Measurements from ENCODE around the gene SLC15A5.

SLC15A5 gene

DNA sequence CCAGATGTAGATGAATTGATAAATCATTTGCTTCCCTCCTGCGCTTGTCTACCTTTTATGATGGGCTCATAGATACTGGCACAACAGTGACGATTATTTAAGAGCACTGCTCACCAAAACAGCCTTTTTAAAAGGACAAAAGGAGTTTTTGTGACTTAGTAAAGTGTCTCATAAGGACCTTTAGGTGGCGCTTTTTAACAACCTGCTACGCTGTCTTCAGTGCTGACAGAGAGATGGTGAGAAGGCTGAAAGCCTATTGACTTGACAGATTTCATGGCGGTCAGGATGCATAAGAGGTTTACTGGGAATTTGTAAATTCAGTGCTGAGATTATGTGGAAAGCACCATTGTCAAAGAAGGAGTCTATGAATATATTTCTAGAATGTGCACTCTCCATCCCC lies 87.6 kb downstream of the SLC15A5 start:
- Histone ChIP-seq H3K4ac (ENCODE audit: low read depth, low read length) (no peak overlapping the region), H3K36me3 (ENCODE audit: control insufficient read depth, insufficient read depth, low read length) (no peaks in the 10 kb centered on the region), H3K27me3 (ENCODE audit: insufficient read depth, low read length, poor library complexity) (no peaks in the 10 kb centered on the region), H3K56ac (ENCODE audit: low read length) (no peak overlapping the region), H4K8ac (ENCODE audit: low read depth, low read length) (no peak overlapping the region), H3K27ac (ENCODE audit: low read depth, low read length) (no peak overlapping the region), H2BK5ac (ENCODE audit: low read length) (no peak overlapping the region), H3K79me1 (ENCODE audit: low read length) (no peaks in the 10 kb centered on the region), H3K18ac (ENCODE audit: low read length) (no peak overlapping the region), H2BK120ac (ENCODE audit: low read depth, low read length) (no peak overlapping the region), H2AK5ac (ENCODE audit: low read length) (no peak overlapping the region), H3K9ac (ENCODE audit: low read length) (no peak overlapping the region), H3K79me2 (ENCODE audit: control insufficient read depth, insufficient read depth, low read length) (no peaks in the 10 kb centered on the region), H3K23ac (ENCODE audit: low read length) (no peak overlapping the region), H2BK15ac (replicated peaks; ENCODE audit: low read depth) (no peak overlapping the region), H3K4me3 (ENCODE audit: low read length) (no peak overlapping the region), H3K4me2 (ENCODE audit: low read length) (no peak overlapping the region), H3K4me1 (ENCODE audit: control insufficient read depth, low read depth, low read length) (peaks cover under 1% of the 10 kb centered on the region), H4K5ac (ENCODE audit: low read length) (no peak overlapping the region)
- no peak for DNase-seq
- WGBS (ENCODE audit: extremely low coverage, insufficient coverage, low lambda C conversion rate): no CpG with 5 or more reads among the region's 5 CpGs

DNA sequence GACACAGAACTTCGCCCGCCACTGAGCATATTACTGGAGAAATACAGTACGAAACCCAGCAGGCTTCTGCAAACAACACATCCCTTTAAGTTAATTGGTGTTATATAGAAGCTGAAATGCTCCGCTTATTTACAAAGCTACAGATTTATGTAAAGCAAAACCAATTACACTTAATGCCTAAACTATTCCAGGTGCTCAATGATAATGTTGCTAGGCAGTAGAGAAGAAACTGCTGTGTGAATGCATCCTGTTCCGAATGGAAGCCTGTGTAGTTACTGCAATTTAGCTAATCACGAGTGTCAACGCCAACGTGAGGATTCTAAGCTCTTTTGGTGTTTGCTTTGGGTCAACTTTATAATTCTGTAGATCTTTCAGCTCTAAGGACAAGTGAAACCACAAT lies 89.8 kb downstream of the SLC15A5 start:
- Histone ChIP-seq H3K27me3 (ENCODE audit: insufficient read depth, low read length, poor library complexity) (no peaks in the 10 kb centered on the region), H3K4me1 (ENCODE audit: control insufficient read depth, low read depth, low read length) (peaks cover 2% of the 10 kb centered on the region), H3K56ac (ENCODE audit: low read length) (no peak overlapping the region), H3K4me2 (ENCODE audit: low read length) (no peak overlapping the region), H2BK15ac (replicated peaks; ENCODE audit: low read depth) (no peak overlapping the region), H3K79me1 (ENCODE audit: low read length) (no peaks in the 10 kb centered on the region), H3K18ac (ENCODE audit: low read length) (no peak overlapping the region), H3K9ac (ENCODE audit: low read length) (no peak overlapping the region), H2AK5ac (ENCODE audit: low read length) (no peak overlapping the region), H3K36me3 (ENCODE audit: control insufficient read depth, insufficient read depth, low read length) (no peaks in the 10 kb centered on the region), H2BK120ac (ENCODE audit: low read depth, low read length) (no peak overlapping the region), H4K5ac (ENCODE audit: low read length) (no peak overlapping the region), H3K4ac (ENCODE audit: low read depth, low read length) (no peak overlapping the region), H3K27ac (ENCODE audit: low read depth, low read length) (no peak overlapping the region), H3K23ac (ENCODE audit: low read length) (no peak overlapping the region), H4K8ac (ENCODE audit: low read depth, low read length) (no peak overlapping the region), H3K4me3 (ENCODE audit: low read length) (no peak overlapping the region), H2BK5ac (ENCODE audit: low read length) (no peak overlapping the region), H3K79me2 (ENCODE audit: control insufficient read depth, insufficient read depth, low read length) (no peaks in the 10 kb centered on the region)
- no CpG with 5 or more reads among the region's 8 CpGs for WGBS (ENCODE audit: extremely low coverage, insufficient coverage, low lambda C conversion rate)
- no peak for DNase-seq

DNA sequence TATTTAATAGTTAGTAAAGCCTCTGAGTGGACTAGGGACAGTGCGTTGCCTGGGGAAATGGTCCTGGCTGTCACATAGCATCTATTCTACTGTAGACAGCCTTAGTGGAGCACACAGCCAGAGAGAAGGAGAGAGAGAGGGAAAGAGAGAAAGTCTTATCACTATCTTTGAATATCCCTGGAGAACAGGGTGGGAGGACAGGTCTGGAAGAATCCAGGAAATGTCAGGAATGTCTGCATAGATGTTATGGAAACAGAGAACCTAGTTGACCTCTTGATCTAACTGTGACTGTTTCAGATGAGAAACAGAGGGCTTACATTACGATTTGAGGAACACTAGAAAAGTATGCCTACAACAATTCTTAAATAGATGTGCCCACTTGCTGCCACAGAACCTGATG lies 92.8 kb downstream of the SLC15A5 start:
- no peak overlapping the region for H3K9ac ChIP-seq (ENCODE audit: low read length)
- H4K5ac ChIP-seq (ENCODE audit: low read length): no peak overlapping the region
- no peaks in the 10 kb centered on the region for H3K27me3 ChIP-seq (ENCODE audit: insufficient read depth, low read length, poor library complexity)
- no peaks in the 10 kb centered on the region for H3K79me2 ChIP-seq (ENCODE audit: control insufficient read depth, insufficient read depth, low read length)
- peak; percentile 89 for DNase-seq
- H2BK15ac ChIP-seq (replicated peaks; ENCODE audit: low read depth): no peak overlapping the region
- H3K4me2 ChIP-seq (ENCODE audit: low read length): no peak overlapping the region
- no peak overlapping the region for H3K4ac ChIP-seq (ENCODE audit: low read depth, low read length)
- H4K8ac ChIP-seq (ENCODE audit: low read depth, low read length): no peak overlapping the region
- WGBS (ENCODE audit: extremely low coverage, insufficient coverage, low lambda C conversion rate): no CpG with 5 or more reads among the region's 2 CpGs
- no peak overlapping the region for H3K27ac ChIP-seq (ENCODE audit: low read depth, low read length)
- H2AK5ac ChIP-seq (ENCODE audit: low read length): no peak overlapping the region
- H3K4me3 ChIP-seq (ENCODE audit: low read length): no peak overlapping the region
- no peak overlapping the region for H3K56ac ChIP-seq (ENCODE audit: low read length)
- no peak overlapping the region for H2BK120ac ChIP-seq (ENCODE audit: low read depth, low read length)
- H3K18ac ChIP-seq (ENCODE audit: low read length): peak overlapping the region; percentile 30
- H3K36me3 ChIP-seq (ENCODE audit: control insufficient read depth, insufficient read depth, low read length): no peaks in the 10 kb centered on the region
- peaks cover 2% of the 10 kb centered on the region for H3K4me1 ChIP-seq (ENCODE audit: control insufficient read depth, low read depth, low read length)
- no peak overlapping the region for H2BK5ac ChIP-seq (ENCODE audit: low read length)
- no peaks in the 10 kb centered on the region for H3K79me1 ChIP-seq (ENCODE audit: low read length)
- no peak overlapping the region for H3K23ac ChIP-seq (ENCODE audit: low read length)

DNA sequence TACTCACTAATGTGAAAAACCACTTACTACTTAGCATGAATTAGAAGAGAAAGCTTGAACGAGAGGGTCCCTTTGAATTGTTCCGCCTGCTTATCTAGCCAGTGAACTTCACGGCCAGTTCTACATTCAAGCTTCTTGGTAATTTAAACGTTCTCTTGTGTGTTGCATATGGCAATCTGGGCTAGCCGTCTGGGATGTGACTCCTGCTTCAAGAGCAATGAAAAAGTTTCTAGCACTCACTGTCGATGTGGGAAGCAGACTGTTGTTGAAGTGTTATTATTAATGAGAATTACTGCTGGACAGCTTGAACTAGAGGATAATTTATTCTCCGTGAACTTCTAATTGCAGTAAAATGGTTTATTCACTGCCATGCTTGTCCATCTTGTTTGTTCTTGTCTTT lies 93.9 kb downstream of the SLC15A5 start:
- no peak overlapping the region for H3K4me2 ChIP-seq (ENCODE audit: low read length)
- no peaks in the 10 kb centered on the region for H3K36me3 ChIP-seq (ENCODE audit: control insufficient read depth, insufficient read depth, low read length)
- no peaks in the 10 kb centered on the region for H3K79me1 ChIP-seq (ENCODE audit: low read length)
- no peak overlapping the region for H2BK120ac ChIP-seq (ENCODE audit: low read depth, low read length)
- no CpG with 5 or more reads among the region's 7 CpGs for WGBS (ENCODE audit: extremely low coverage, insufficient coverage, low lambda C conversion rate)
- H3K27ac ChIP-seq (ENCODE audit: low read depth, low read length): no peak overlapping the region
- H2BK15ac ChIP-seq (replicated peaks; ENCODE audit: low read depth): no peak overlapping the region
- H3K18ac ChIP-seq (ENCODE audit: low read length): no peak overlapping the region
- H3K56ac ChIP-seq (ENCODE audit: low read length): no peak overlapping the region
- DNase-seq: no peak
- no peak overlapping the region for H3K4ac ChIP-seq (ENCODE audit: low read depth, low read length)
- no peak overlapping the region for H3K23ac ChIP-seq (ENCODE audit: low read length)
- H3K79me2 ChIP-seq (ENCODE audit: control insufficient read depth, insufficient read depth, low read length): no peaks in the 10 kb centered on the region
- H3K4me1 ChIP-seq (ENCODE audit: control insufficient read depth, low read depth, low read length): peaks cover 2% of the 10 kb centered on the region
- no peak overlapping the region for H4K5ac ChIP-seq (ENCODE audit: low read length)
- no peak overlapping the region for H2AK5ac ChIP-seq (ENCODE audit: low read length)
- no peak overlapping the region for H3K9ac ChIP-seq (ENCODE audit: low read length)
- no peak overlapping the region for H3K4me3 ChIP-seq (ENCODE audit: low read length)
- no peaks in the 10 kb centered on the region for H3K27me3 ChIP-seq (ENCODE audit: insufficient read depth, low read length, poor library complexity)
- H2BK5ac ChIP-seq (ENCODE audit: low read length): no peak overlapping the region
- H4K8ac ChIP-seq (ENCODE audit: low read depth, low read length): no peak overlapping the region

DNA sequence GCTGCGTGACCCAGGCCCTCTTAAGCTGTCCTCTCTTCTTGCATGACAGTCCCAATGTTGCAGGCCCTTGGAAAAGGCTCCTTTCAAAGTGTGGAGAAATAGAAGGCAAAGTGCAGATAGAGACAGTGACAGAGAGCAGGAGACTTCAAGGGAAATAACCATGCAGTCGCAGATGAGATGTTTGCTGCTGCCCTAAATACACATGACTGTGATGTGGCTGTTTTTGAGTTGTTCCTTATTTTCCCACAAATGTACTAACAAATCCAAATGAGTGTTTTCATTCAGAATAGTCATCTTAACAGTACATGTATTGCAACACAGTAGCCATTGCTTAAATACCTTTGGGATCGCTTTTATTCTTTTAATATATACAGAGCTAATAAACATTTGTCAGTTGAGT lies 101.6 kb downstream of the SLC15A5 start:
- DNase-seq: no peak
- no peak overlapping the region for H3K27ac ChIP-seq (ENCODE audit: low read depth, low read length)
- no peaks in the 10 kb centered on the region for H3K79me1 ChIP-seq (ENCODE audit: low read length)
- H2BK5ac ChIP-seq (ENCODE audit: low read length): no peak overlapping the region
- no peak overlapping the region for H4K8ac ChIP-seq (ENCODE audit: low read depth, low read length)
- no peak overlapping the region for H3K56ac ChIP-seq (ENCODE audit: low read length)
- H3K36me3 ChIP-seq (ENCODE audit: control insufficient read depth, insufficient read depth, low read length): no peaks in the 10 kb centered on the region
- no peak overlapping the region for H4K5ac ChIP-seq (ENCODE audit: low read length)
- no peak overlapping the region for H3K4ac ChIP-seq (ENCODE audit: low read depth, low read length)
- H3K27me3 ChIP-seq (ENCODE audit: insufficient read depth, low read length, poor library complexity): no peaks in the 10 kb centered on the region
- H3K4me1 ChIP-seq (ENCODE audit: control insufficient read depth, low read depth, low read length): no peaks in the 10 kb centered on the region
- H3K18ac ChIP-seq (ENCODE audit: low read length): no peak overlapping the region
- no peak overlapping the region for H2BK120ac ChIP-seq (ENCODE audit: low read depth, low read length)
- H2BK15ac ChIP-seq (replicated peaks; ENCODE audit: low read depth): no peak overlapping the region
- no peak overlapping the region for H3K9ac ChIP-seq (ENCODE audit: low read length)
- no CpG with 5 or more reads among the region's 3 CpGs for WGBS (ENCODE audit: extremely low coverage, insufficient coverage, low lambda C conversion rate)
- H3K4me2 ChIP-seq (ENCODE audit: low read length): no peak overlapping the region
- H3K23ac ChIP-seq (ENCODE audit: low read length): no peak overlapping the region
- H2AK5ac ChIP-seq (ENCODE audit: low read length): no peak overlapping the region
- no peak overlapping the region for H3K4me3 ChIP-seq (ENCODE audit: low read length)
- H3K79me2 ChIP-seq (ENCODE audit: control insufficient read depth, insufficient read depth, low read length): no peaks in the 10 kb centered on the region

DNA sequence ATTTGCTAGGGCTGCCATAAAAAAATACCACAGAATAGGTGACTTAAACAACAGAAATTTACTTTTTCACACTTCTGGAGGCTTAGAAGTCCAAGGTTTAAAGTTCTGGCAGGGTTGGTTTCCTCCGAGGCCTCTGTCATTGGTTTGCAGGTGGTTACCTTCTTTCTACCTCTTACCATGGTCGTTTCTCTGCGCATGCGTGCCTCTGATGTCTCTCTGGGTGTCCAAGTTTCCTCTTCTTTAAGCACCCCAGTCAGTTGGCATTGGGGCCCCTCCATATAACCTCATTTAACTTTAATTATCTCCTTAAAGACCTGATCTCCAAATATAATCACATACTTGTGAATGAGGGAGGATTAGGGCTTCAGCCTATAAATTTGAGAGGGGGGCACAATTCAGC lies 103.2 kb downstream of the SLC15A5 start:
- H4K5ac ChIP-seq (ENCODE audit: low read length): no peak overlapping the region
- H3K79me1 ChIP-seq (ENCODE audit: low read length): no peaks in the 10 kb centered on the region
- H4K8ac ChIP-seq (ENCODE audit: low read depth, low read length): no peak overlapping the region
- H3K18ac ChIP-seq (ENCODE audit: low read length): no peak overlapping the region
- H3K36me3 ChIP-seq (ENCODE audit: control insufficient read depth, insufficient read depth, low read length): no peaks in the 10 kb centered on the region
- no peaks in the 10 kb centered on the region for H3K4me1 ChIP-seq (ENCODE audit: control insufficient read depth, low read depth, low read length)
- no peak overlapping the region for H3K23ac ChIP-seq (ENCODE audit: low read length)
- H2AK5ac ChIP-seq (ENCODE audit: low read length): no peak overlapping the region
- H3K27ac ChIP-seq (ENCODE audit: low read depth, low read length): no peak overlapping the region
- H3K9ac ChIP-seq (ENCODE audit: low read length): no peak overlapping the region
- DNase-seq: no peak
- H3K4me2 ChIP-seq (ENCODE audit: low read length): no peak overlapping the region
- H3K79me2 ChIP-seq (ENCODE audit: control insufficient read depth, insufficient read depth, low read length): no peaks in the 10 kb centered on the region
- no peak overlapping the region for H3K4me3 ChIP-seq (ENCODE audit: low read length)
- WGBS (ENCODE audit: extremely low coverage, insufficient coverage, low lambda C conversion rate): no CpG with 5 or more reads among the region's 4 CpGs
- no peak overlapping the region for H3K56ac ChIP-seq (ENCODE audit: low read length)
- no peaks in the 10 kb centered on the region for H3K27me3 ChIP-seq (ENCODE audit: insufficient read depth, low read length, poor library complexity)
- no peak overlapping the region for H3K4ac ChIP-seq (ENCODE audit: low read depth, low read length)
- no peak overlapping the region for H2BK15ac ChIP-seq (replicated peaks; ENCODE audit: low read depth)
- no peak overlapping the region for H2BK120ac ChIP-seq (ENCODE audit: low read depth, low read length)
- H2BK5ac ChIP-seq (ENCODE audit: low read length): no peak overlapping the region
